Subcutaneous adipose tissue (tissue), 4 donors: Measurements from ENCODE around the gene PET100. TPM values are rescaled to one million over a fixed set of nuclear protein-coding genes. Genes with fewer than 3 reads are reported as not detected.

Experiments
- total RNA-seq, 4 donors: library from RNA; depleted of rRNA; stranded (reverse); fragments of >200 nt; gene quantifications; one replicate each; pipeline ENCODE4 v1.1.0, GENCODE V29; 2016
- TF ChIP-seq, protein P1 (sequence below): fragments of 450-650 bp; IDR thresholded peaks from one replicate; pipeline ENCODE4 v1.5.1; 2016; ENCODE audit warnings: low read depth, mild to moderate bottlenecking, control low read depth, antibody characterized with exemption, moderate library complexity

The PET100 gene
- total RNA-seq, 4 donors from 2014 or later: 8.3 to 35.4 (median 21.1) TPM

DNA sequence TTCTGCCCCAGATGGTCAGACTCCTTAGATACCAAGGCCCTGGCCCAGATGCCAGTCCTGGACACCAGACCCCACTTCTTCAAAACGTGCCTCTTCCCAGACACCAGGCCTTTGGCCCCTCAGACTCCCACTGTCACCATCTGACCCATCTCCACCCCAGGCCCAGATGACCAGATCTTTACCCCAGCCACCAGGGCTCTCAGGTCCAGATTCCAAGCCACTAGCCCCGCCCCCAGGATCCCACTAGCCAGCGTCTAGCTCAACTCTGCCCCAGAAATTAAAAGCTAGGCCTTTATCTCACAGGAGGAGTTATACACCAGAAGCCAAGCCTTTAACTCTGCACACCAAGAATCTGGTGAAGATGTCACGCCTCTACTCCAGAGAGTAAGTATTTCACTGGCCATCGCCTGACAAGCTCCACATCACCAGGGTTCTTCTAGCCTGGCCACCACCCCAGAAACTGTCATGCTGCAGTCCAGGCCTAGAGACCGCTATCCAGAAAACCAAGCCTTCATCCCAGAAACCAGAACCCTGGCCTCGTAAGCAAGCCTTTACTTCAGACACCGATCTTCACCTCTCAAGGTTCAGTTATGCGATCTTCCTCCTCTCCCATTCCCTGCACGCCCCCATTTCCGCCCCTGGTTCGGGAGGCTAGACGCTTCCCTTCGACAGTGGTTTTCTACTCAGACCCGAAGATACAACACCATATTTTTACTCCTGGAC is 843 bp upstream of the PET100 start:
- TF ChIP-seq, protein P1, sequence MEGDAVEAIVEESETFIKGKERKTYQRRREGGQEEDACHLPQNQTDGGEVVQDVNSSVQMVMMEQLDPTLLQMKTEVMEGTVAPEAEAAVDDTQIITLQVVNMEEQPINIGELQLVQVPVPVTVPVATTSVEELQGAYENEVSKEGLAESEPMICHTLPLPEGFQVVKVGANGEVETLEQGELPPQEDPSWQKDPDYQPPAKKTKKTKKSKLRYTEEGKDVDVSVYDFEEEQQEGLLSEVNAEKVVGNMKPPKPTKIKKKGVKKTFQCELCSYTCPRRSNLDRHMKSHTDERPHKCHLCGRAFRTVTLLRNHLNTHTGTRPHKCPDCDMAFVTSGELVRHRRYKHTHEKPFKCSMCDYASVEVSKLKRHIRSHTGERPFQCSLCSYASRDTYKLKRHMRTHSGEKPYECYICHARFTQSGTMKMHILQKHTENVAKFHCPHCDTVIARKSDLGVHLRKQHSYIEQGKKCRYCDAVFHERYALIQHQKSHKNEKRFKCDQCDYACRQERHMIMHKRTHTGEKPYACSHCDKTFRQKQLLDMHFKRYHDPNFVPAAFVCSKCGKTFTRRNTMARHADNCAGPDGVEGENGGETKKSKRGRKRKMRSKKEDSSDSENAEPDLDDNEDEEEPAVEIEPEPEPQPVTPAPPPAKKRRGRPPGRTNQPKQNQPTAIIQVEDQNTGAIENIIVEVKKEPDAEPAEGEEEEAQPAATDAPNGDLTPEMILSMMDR: no peak

GRCh38 chr19:7631577-7631976 is 2.0 kb downstream of the PET100 start:
- TF ChIP-seq, protein P1: no peak

- TF ChIP-seq, protein P1: no peak
Observed at GRCh38 chr19:7632340-7633203, 3.0 kb downstream of the PET100 start.

GRCh38 chr19:7633698-7634097 is 4.1 kb downstream of the PET100 start, which contains the start of gene PCP2:
Gene PCP2, minus strand, starts transcription at chr19:7633719. Its CDS starts 262 bp downstream, at chr19:7633457.
- TF ChIP-seq, protein P1: no peak

DNA sequence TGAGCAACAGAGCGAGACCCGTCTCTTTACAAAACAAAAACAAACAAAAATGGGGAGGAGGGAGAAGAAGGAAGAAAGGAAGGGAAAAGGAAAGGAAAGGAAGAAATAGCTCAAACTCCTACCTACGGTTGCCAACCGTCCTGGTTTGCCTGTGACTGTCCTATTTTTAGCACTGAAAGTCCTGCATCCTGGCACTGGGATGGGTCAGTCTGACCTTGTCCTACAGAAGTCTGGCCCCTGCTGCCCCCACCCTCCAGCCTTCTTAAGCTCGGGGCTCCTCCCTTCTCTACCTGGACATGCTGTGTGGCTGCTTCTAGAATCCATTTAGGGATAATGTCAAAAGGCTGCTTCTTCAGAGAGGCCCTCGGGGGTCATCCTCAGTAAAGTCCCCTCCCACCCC is 6.1 kb downstream of the PET100 start:
- TF ChIP-seq, protein P1: no peak

- TF ChIP-seq, protein P1: no peak
Observed at GRCh38 chr19:7636317-7636690, 6.7 kb downstream of the PET100 start.

DNA sequence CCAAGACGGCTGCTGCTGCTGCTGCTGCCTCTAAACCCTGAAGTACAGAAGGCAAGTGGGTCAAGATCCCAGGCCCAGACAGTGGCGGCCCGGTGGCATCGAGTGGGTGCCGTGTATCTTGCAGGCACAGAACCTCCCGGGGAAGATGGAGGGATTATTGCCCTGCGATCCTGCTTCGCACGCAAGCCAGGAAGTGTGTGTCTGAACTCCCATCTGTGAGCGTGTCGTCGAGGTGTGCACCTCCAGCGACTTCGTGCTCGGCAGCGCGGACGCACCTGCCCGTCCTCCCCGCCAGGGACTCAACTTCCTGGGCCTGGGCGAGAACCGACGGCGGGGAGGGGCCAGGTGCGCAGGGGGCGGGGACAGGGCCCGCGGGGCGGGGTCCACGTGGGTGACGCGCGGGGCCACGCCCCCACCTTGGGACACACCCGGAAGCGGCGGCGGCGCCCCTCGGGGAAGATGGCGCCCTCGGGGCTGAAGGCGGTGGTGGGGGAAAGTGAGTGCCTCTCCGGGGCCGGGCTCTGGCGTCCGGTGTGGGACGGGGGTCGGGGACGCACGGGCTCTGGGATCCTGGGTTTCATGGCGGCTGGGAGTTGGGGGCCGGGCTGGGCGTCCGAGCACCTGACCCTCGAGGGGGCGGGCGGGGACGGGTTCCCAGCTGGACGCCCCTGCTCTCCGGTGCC is 7.2 kb downstream of the PET100 start, which contains the start of gene STXBP2:
STXBP2 (plus strand) TSS at position 420 of the 683 bp plus-strand sequence; CDS start at position 460, 40 bp downstream.
- TF ChIP-seq, protein P1: no peak
